Ureter (tissue), 1 donor: ENCODE data around the gene EML6. TPM values are rescaled to one million over a fixed set of nuclear protein-coding genes. Genes with fewer than 3 reads are reported as not detected.

Experiments
- DNase-seq: peaks from one replicate; pipeline ENCODE4 v3.0.0-alpha.2; 2020; ENCODE audit warnings: low spot score
- total RNA-seq: library from RNA; stranded (reverse); gene quantifications from one replicate; pipeline ENCODE4 v1.2.4, GENCODE V29; 2023
- donor health status: DM: yes; HTN: yes; CAD: no.

Gene EML6
- total RNA-seq, 1 donor from 2014 or later, result 5.4 TPM

DNA sequence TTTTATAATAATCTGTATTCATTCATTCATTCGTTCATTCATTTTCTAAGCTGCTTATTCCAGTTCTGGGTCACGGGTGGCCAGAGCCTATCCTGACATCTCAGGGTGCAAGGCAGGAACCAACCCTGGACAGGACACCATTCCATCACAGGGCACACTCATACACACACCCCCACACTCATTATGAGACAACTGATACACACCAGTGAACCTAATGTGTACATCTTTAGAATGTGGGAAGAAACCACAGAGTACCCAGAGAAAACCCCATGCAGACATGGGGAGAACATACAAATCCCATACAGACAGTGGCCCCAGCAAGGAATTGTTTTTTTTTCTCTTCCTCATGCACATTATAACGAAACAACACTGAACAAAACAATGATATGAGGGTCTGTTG, 272.1 kb downstream of the EML6 start:
- DNase-seq, result no peak

DNA sequence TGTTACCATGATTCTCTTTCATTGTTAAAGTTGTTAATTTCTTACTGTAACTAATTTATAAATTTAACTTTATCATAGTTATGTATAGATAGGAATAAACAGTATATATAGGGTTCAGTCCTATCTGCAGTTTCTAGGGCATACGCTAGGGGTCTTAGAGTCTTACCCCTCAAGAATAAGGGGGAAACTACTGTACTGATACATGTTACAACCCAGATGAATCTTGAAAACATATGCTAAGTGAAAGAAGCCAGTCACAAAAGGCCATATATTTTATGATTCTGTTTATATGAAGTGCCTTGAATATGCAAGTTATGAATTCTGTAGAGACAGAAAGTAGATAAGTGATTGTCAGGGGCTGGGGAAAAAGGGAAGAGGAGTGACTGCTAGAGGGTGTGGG, 274.4 kb downstream of the EML6 start:
- DNase-seq, result no peak

DNA sequence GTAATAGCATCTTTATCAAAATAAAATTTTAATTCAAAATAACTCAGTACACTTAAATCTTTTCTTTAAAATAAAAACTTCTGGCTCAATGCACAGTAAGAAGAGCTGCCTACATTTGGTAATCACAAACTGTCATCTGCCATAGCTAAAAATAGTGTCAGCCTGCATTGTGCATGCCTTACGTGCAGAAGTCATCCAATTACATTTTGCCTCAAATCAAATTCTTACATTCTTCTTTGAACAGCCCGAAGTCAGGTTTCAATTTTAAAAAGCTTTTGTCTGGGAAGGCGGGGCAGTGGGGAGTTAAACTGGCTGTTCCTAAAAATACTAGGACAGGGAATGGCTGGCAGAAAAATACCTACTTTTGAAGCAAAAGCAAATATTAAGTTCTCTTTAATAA, 275.7 kb downstream of the EML6 start:
- DNase-seq, result no peak

DNA sequence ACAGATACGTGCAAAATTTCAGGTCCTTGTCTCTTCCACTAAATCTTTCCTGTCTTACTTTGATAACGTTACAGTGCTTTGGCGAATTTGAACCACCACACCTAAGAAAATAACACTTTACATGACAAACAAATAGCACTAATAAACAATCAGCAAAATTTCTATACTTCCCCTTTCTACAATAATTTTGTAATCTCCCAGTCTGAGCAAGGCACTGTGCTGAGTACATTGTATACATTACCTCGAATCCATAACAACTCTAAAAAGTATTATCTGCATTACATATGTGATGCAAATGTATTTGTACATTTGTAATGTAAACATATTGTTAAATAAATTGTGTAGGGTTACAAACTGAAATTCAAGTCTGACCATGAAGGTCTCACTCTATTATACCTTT, 276.9 kb downstream of the EML6 start:
- no peak for DNase-seq

DNA sequence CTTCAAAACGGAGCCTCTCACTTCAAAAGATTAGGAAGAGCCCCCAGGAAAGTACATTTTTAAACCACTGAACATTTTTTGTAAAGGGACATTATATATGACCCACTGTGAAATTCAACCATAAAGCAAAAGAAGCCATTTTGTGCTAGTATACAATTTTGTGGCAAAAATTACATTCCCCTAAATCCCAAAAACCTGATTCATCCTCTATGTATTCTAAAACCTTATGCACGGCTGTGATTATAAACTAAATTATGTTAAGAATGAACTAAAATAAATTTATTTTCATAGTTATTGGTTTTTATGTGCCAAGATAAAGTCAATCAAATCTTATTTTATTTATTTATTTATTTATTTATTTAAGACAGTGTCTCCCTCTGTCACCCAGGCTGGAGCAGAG, 278.3 kb downstream of the EML6 start:
- DNase-seq, result no peak

DNA sequence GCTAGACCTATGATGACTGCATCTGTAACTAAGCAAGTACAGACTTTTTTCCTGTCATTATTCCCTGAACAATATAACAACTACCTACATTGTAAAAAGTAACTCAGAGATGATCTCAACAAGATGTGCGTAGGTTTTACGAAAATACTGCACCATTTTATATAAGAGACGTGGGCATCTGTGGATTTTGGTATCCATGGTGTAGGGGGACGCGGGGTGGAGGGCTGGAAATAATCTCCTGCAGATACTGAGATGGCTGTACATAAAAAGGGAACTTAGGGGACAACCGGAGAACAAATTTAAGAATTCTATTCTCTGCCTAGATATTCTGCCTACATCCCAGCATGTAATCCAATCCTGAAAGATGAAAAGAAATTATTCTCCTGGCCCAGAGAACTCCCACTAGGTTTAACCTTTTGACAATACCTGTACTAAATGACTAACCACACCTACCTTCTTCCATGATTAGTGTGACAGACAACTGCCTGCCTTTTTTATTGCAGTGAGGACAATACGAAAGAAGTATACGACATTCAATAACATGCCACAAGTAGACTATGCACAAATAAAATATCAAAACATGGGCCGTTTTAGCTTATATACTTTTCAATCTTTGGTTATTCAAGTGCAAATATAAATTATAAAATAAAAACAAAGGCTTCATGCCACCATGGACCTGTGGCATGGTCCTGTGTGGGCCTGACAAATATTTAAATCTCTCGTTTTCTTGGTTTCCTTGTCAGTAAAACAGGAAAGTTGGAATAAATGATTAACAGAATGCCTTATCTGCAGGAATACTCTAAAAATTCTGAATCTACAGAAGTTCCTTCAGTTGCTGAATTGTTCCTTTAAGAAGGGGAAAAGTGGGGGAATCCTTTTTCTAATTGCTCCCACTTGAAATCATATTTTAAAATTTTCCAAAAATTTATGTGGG, 280.5 kb downstream of the EML6 start:
- no peak for DNase-seq

DNA sequence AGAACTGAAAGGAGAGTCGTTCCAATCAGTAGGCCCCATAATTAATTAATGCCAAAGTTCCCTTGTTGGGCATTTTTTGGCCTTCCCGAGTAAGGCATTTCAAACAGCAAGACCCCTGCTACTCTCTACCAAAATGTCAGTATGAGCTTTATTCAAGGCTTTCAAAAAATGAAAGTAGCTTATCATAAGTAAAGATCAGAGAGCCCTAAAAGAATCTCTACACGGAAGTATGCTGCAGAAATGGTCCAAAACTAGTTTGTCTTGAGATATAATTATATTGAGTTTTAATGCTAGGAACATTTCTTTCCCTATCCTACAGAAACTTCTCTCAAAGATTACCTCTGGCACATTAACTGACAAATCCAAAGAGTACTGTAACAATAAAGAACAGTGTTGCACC, 282.8 kb downstream of the EML6 start:
- no peak for DNase-seq

DNA sequence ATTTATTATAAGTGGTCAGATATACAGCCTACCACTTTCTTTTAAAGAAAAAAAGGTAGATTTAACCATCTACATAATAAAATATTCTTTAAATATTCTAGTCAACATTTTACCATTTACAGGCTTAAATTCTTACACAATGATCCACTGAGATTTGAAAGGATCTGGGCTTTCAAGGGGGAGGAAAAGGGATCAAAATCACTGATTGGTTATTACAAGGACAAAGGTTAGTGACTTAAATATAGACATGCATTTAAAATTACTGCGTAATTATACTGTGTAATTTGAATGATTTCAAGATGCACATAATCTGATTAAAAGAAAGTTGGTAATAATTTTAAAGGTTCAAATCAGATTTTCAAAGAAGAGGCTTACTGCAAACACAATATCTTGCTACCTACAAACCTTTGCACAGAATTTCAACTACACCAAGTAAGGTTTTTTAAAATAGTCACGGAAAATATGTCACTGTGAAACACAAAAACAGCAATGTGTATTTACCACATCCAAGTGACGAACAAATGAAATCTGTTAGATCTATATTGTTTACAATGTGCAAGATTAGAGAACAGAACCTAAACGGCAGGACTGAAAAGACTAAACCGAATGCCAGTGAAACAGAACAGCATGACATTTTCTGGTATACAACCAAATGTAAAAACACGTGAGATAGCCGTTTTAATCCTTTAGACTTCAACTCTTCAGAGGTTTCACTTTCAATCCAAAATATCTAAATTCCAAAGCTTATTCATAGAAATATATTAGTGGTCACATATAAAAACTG, 286.0 kb downstream of the EML6 start:
- DNase-seq, result no peak

DNA sequence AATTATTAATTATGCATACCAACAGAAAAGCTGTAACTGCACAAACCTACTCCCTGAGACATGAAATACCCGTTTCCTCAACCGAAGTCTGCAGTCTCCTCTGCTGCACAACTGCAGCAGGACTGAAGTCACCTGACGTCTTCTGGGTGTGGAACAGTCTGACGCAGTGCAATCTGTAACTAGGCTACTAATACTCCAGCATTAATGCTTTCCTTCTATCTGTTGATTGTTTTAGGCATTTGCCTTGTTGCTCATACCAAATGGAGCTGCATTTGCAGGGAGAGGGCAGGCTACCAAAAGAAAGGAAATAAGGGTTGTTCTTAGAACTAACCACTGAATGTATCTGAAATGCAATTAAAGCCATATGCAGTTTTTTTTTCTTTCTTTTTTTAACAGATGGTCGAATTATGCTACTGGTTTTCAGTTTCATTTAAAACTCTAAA, 286.7 kb downstream of the EML6 start:
- DNase-seq, result peak; percentile 60

DNA sequence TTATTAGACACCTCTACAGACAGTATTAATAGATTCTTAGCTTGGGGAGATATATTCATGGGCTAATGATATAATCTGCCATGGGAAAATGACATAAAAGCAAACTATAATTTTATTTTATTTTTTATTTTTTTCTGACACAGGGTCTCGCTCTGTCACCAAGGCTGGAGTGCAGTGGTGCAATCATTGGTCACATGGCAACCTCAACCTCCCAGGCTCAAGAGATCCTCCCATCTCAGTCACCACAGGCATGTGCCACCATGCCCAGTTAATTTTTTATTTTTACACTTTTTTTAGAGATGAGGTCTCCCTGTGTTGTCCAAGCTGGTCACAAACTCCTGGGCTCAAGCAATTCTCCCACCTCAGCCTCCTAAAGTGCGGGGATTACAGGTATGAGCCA, 287.5 kb downstream of the EML6 start:
- DNase-seq, result no peak

DNA sequence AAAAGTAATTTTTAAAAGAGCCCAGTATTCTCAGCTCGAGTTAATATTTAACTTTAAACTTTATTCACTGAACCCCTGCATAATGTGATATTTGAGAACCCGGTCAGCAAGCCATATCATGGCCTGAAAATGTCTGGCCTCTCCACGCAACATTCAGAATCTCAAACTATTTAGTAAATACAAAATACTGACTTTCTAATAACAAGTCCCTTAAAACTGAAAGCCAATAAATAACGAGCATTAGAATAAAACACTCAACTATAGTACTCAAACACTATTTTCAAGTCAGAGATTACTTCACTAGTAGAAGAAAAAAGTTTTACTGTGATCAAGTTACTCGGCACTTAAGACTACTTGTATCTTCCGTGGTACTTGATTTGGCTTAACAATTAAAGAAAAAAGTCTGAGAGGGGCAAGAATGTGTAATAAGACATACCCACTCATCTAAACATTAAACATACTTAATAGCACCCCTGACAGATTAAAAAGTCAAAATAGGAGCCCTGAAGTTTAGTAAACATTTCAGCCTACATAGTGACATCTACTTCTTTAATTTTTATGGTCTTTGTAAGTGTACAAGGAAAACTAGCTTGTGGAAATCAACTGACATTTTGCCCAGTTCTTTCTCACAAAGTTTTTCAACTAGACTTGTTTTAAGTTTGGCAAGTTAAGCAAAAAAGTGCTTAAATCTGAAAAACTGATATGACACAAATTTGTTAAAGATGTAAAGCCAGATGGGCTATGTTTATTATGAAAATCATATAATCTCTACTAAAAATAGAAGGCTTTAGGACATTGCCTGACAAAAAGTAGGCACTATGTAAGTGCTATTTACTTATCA, 288.6 kb downstream of the EML6 start:
- no peak for DNase-seq

DNA sequence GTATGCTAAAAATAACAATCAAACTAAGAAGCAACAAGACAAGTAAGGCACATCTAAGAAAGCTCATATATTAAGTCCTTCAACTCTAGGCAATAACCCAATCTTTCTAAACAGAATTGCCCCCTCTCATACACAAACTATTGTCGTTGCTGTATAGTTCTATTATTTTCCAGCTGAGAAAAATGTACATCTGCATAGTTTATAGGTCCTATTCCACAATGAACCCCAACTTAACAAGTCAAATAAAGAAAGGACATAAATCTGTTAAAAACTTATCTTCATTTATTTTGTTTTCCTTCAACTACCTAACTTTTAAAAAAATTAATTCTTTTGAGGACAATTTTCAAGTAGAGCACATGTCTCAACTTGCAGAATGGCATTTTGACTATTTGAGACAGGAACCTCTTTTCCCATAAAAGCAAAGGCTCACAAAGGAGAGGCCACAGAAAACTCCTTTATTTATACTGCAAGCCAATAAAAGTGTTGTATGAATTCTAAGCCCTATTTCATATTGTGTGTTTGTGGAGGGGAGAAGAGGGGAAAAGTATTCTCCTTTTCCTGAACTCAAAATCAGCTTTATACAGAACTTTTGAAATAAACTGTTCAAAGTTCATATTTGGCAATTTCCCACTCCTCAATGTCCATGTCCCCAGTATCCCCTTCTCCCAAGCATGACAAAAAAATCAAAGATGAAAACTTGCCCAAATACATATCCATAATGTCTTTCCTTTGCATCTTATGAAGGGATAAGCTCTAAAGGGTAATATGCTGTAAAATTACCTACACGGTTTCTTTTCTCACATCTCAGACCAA, 289.4 kb downstream of the EML6 start:
- DNase-seq, result no peak

DNA sequence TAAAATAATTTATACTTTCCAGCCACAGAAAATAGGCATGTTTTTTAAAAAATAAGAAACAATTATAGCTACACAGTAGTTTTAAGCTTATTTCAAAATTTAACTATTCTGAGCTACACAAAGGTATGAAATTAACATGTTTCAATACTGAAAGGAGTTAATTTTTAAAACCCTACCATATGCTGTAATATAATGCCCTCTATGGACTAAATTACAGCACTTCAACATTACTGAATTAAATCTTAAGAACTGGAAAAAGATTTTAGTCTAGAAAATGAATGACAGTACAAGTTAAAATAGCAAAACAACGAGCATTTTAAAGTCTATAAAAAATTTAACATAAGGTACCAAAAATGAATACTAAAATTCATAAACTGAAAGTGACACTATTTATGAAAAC, 290.5 kb downstream of the EML6 start:
- DNase-seq, result no peak

DNA sequence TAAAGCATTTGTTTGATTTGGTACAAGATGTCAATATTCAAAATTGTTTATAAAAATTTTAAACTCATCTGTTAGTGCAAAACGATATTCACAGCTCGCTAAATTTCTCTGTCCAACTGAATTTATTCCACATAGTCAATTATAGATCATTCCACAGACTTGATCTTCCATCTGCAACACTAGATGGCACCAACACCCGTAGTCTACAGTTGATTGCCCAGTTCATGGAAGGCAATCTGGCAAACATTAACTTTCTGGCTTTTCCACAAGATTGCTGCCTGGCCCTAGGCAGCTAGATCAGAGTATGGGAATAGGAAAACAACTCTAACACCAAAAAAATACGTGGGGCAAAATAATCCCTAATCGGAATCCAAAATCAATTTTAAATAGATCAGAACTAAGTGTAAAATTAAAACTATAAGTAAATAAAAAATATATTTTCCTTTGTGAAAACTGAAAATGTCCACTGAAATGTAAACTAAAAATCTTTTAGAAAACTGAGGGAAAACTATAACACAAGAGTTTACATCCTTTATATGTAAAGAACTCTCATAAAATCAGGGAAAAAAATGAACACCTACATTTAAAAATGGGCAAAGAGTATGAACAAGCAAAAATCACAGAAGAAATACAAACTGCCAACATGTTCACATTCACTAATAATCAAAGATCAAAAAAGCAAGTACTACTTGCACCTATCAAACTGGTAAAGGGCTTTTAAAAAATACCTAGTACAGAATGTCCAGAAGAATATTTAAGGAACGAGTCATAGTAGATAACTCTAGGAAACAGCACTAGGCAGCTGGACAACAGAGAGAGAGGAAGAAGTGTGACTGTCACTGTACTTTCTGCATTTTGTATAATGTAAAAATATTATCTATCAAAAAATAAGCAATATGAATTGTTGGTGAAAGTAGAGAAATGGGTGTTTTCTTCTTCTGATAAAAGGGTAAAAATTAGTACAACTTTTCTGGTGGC, 291.8 kb downstream of the EML6 start:
- no peak for DNase-seq

DNA sequence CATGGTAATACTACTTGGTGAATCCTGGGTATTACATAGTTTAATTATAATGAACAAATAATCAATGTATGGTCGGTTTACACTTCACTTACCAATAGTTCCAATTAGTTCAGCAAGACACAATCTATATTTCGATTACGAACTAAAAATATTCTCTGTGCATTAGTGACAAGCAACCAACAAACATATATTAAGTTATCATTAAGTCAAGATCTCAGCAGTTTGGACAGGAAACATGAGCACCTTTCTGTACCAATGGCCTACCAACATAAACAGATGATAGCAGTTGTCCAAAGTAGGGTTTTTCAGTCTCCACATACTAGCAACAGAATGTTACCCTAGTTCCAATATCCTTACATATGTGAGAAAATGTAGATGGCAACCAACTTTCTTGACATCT, 294.0 kb downstream of the EML6 start:
- DNase-seq, result no peak

DNA sequence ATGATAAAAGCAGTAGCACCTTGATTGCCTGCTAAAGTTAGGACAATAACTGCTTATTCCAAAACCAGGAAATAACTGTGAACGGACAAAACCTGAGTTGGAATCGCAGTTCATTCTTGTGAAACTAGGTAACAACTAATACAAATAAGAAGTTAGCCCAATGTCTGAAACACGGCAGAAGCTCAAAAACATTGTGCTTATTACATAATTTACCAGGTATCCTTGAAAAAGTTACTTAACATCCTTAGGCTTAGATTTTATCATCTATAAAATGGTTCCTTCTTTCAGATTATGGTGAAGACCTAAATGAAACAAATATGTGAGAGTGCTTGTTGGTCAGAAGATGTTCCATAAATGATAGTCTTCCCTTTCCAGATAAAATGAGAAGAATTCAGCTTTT, 294.4 kb downstream of the EML6 start:
- no peak for DNase-seq

DNA sequence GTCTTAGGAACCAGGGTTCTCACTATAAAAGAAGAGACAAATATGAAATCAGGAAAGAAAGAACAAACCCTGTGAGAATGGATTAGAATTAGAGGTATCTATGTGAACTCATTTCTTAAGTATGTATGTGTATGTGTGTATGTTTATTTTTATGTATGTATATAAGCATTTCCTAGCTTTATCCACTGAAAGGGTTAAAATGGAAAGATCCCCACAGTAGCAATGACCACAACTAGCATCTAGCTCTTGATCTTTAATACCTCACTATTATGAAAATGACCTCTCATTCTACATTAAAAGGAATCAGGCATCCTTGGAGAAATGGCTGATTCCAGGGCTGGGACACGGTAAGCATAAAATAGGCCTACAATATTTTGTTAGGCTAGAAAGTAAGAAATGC, 295.2 kb downstream of the EML6 start:
- DNase-seq, result no peak

DNA sequence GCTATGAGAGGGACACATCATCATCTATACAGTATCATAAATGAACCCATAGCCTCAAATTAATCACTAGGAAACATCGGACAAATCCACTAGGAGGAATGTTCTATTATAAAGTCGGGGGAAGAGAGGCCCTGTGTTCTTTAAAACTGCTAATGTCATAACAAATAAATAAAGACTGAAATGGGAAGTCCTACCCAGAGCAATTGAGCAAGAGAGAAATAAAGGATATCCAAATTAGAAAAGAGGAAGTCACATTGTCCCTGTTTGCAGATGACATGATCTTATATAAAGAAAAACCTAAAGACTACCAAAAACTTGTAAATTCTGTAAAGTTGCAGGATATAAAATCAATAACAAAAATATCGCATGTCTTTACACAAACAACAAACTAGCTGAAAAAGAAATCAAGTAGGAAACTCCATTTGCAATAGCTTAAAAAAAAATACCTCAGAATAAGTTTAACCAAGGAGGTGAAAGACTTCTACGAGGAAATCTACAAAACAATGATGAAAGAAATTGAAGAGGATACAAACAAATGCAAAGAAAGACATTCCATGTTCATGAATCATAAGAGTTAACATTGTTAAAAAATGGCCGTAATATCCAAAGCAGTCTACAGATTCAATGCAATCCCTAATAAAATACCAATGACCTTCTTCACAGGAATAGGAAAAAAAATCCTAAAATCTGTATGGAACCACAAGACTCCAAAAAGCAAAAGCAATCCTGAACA, 296.2 kb downstream of the EML6 start:
- DNase-seq, result no peak
